HG03439 (cell line): ENCODE results near the gene ERBB4.
"Not testable (repeated sequence)": the region's sequence is repeated elsewhere in the genome, so short reads cannot be mapped to it uniquely, and the experiment has no call there.

Experiments
- ATAC-seq: cut with Tn5 transposase; IDR thresholded peaks from one replicate; pipeline ENCODE4 v1.9.1; 2021; ENCODE audit warnings: mild to moderate bottlenecking, moderate library complexity; ENCODE audit not compliant: unreplicated experiment

ERBB4 gene

GRCh38 chr2:212237350-212238095, 301.1 kb downstream of the ERBB4 start:
- ATAC-seq: no peak

GRCh38 chr2:212228743-212229171, 309.8 kb downstream of the ERBB4 start:
- no peak for ATAC-seq

GRCh38 chr2:212227755-212228154, 310.8 kb downstream of the ERBB4 start:
- ATAC-seq: no peak

GRCh38 chr2:212226114-212226513, 312.5 kb downstream of the ERBB4 start:
- ATAC-seq: no peak

- no peak for ATAC-seq
These were observed 314.9 kb downstream of the ERBB4 start for GRCh38 chr2:212223696-212224095.

GRCh38 chr2:212213191-212213590, 325.4 kb downstream of the ERBB4 start:
- no peak for ATAC-seq

GRCh38 chr2:212208467-212208866, 330.1 kb downstream of the ERBB4 start:
- no peak for ATAC-seq

- no peak for ATAC-seq
These were observed 340.8 kb downstream of the ERBB4 start for GRCh38 chr2:212197776-212198175.

- no peak for ATAC-seq
These were observed 343.0 kb downstream of the ERBB4 start for GRCh38 chr2:212195626-212196025.

- no peak for ATAC-seq
These were observed 344.2 kb downstream of the ERBB4 start for GRCh38 chr2:212194396-212194795.

GRCh38 chr2:212193803-212194202, 344.8 kb downstream of the ERBB4 start:
- no peak for ATAC-seq

- ATAC-seq: no peak
These were observed 345.5 kb downstream of the ERBB4 start for GRCh38 chr2:212193056-212193455.

GRCh38 chr2:212191438-212191837, 347.2 kb downstream of the ERBB4 start:
- ATAC-seq: not testable (repeated sequence)

GRCh38 chr2:212186166-212186565, 352.4 kb downstream of the ERBB4 start:
- ATAC-seq: no peak

- no peak for ATAC-seq
These were observed 357.0 kb downstream of the ERBB4 start for GRCh38 chr2:212181646-212182045.

GRCh38 chr2:212180408-212181083, 358.1 kb downstream of the ERBB4 start:
- no peak for ATAC-seq

- no peak for ATAC-seq
These were observed 360.9 kb downstream of the ERBB4 start for GRCh38 chr2:212177724-212178123.

GRCh38 chr2:212176151-212176550, 362.5 kb downstream of the ERBB4 start:
- no peak for ATAC-seq

GRCh38 chr2:212173756-212174510, 364.7 kb downstream of the ERBB4 start:
- ATAC-seq: no peak

- ATAC-seq: no peak
These were observed 365.3 kb downstream of the ERBB4 start for GRCh38 chr2:212173331-212173730.

GRCh38 chr2:212170382-212170781, 368.2 kb downstream of the ERBB4 start:
- ATAC-seq: no peak

- no peak for ATAC-seq
These were observed 380.5 kb downstream of the ERBB4 start for GRCh38 chr2:212158081-212158480.
